ENCODE measurements around the gene KCNAB3.

KCNAB3 gene

DNA sequence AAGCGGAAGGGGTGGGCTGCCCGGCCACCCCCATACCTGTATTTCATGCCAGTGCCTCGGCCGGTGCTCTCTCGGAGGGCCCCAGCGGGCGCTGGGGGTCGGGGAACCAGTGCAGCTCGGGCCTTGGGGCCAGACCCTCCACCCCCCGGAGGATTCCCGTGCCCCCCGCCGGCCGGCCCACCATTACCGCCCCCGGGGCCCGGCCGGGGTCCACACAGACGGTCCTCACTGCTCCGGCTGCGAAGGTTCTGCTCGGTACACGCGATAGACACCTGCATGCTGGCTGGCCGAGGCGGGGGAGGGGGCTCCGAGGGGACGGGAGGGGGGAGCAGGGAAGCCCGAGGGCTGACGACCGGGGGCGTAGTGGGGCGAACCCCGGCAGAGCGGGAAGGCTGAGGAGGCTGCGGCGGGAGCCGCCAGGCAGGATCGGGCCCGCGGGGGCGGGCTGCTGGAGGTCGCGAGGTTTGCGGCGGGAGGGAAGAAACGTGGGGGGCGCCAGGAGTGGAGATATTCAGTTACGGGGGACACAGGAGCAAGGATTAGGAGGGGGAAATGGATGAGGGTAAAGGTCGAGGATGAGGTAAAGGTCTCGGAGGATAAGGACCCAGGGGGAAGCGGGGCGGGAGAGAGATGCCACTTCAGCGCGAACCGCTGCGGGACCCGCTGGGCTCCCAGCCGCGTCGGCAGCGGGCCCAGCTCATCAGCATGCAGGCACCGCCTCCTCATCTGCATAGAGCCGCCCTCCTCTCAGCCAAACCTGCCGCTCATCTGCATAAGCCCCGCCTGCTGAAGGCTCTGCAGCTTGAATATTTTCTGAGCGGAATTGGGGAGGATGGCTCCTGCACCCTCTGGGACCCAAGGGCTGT is at the start of gene KCNAB3:
KCNAB3 (minus strand) TSS at position 699 of the 866 bp plus-strand sequence; CDS start at position 278, 421 bp downstream.
- Histone ChIP-seq H3K4me1 (ENCODE audit: control insufficient read depth, insufficient read depth, low read length) (peaks cover 30% of the 10 kb centered on the region), H3K36me3 (ENCODE audit: control insufficient read depth in 2 of 2, insufficient read depth in 2 of 2, low read length in 2 of 2) (no peaks in the 10 kb centered on the region), H3K27me3 (ENCODE audit: control insufficient read depth in 1 of 2, insufficient read depth in 2 of 2, low read length in 2 of 2) (peaks cover 2 to 15% of the 10 kb centered on the region in 2 donors), H3K4me3 (ENCODE audit: low read length in 2 of 2) (peak within 1 kb of the TSS in 1 of 2 donors; percentile 29), H3K27ac (ENCODE audit: low read length) (no peak within 1 kb of the TSS), H3K9ac (ENCODE audit: low read length in 2 of 2) (no peak within 1 kb of the TSS), H3K9me3 (ENCODE audit: control insufficient read depth in 2 of 2, low read length in 2 of 2) (no peaks in the 10 kb centered on the region)

DNA sequence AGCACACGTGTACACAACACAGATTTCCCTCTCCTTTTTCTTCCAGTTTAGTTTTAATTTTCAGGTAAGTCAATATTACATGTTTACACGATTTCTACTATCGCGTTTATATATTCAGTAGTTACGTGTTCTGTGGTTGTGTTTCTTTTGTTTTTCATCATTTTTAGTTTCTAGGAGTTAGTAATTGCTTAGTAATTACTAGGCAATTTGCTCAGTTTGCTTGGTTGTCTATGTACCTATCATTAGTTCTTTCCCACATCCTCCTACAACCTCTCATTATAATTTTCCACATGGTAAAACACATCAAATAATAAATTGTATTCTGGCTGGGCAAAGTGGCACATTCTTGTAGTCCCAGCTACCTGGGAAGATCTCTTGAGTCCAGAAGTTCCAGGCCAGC is 48.1 kb upstream of the KCNAB3 start:
- H3K36me3 ChIP-seq (ENCODE audit: control insufficient read depth in 2 of 2, insufficient read depth in 2 of 2, low read length in 2 of 2), result no peaks in the 10 kb centered on the region
- no peak overlapping the region for H3K9ac ChIP-seq (ENCODE audit: low read length in 2 of 2)

DNA sequence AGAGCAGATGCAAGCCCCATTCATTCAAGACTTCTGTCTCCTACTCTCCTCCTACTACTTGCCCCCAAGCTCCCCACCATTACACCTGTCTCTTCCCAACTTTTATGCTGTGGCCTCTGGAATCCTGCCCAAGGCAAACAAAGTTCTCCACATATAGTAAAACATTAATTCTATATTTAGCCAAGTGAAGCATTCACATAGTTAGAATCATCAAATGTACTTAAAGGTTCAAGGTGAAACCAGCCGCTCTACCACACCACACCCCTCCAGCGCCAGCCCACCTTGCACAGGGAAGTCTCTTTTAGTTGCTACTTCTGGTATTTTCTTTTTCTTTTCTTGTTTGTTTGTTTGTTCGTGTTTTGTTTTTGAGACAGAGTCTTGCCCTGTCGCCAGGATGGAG is 47.4 kb upstream of the KCNAB3 start:
- Histone ChIP-seq H3K27me3 (ENCODE audit: control insufficient read depth in 1 of 2, insufficient read depth in 2 of 2, low read length in 2 of 2) (no peaks in the 10 kb centered on the region), H3K9me3 (ENCODE audit: control insufficient read depth in 2 of 2, low read length in 2 of 2) (peaks cover 0 to 10% of the 10 kb centered on the region in 2 donors), H3K27ac (ENCODE audit: low read length) (no peak overlapping the region), H3K36me3 (ENCODE audit: control insufficient read depth in 2 of 2, insufficient read depth in 2 of 2, low read length in 2 of 2) (no peaks in the 10 kb centered on the region), H3K9ac (ENCODE audit: low read length in 2 of 2) (no peak overlapping the region), H3K4me3 (ENCODE audit: low read length in 2 of 2) (no peak overlapping the region), H3K4me1 (ENCODE audit: control insufficient read depth, insufficient read depth, low read length) (no peaks in the 10 kb centered on the region)

More for the DNA sequence above, 48.1 kb upstream of the KCNAB3 start:
- H3K4me1 ChIP-seq (ENCODE audit: control insufficient read depth, insufficient read depth, low read length), result no peaks in the 10 kb centered on the region
- H3K9me3 ChIP-seq (ENCODE audit: control insufficient read depth in 2 of 2, low read length in 2 of 2), result peaks cover 0 to 10% of the 10 kb centered on the region in 2 donors
- no peak overlapping the region for H3K4me3 ChIP-seq (ENCODE audit: low read length in 2 of 2)
- peaks cover 0 to 3% of the 10 kb centered on the region in 2 donors for H3K27me3 ChIP-seq (ENCODE audit: control insufficient read depth in 1 of 2, insufficient read depth in 2 of 2, low read length in 2 of 2)
- H3K27ac ChIP-seq (ENCODE audit: low read length), result no peak overlapping the region

DNA sequence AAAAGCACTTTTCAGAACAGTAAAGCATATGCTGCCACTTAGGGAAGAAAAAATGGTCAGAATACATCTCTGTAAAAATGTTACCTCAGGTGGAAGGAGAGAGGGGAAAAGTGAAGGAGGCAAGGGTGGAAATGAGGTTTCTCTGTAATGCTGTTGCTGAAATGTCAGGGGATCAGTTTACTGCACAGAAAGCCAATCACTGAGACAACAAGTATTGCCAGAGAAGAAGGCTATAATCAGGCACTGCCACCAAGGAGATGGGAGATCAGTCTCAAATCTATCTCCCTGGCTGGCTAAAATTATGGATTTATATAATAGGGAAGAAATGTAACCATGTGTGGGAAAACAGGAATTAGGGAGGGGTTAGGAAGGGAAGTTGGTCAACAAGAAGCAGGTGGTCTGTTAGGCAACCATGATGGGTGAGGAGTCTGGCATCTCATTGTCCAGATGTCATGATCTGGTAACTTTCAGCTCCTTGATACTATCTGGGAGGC is 45.0 kb upstream of the KCNAB3 start:
- Histone ChIP-seq H3K4me1 (ENCODE audit: control insufficient read depth, insufficient read depth, low read length) (no peaks in the 10 kb centered on the region), H3K27ac (ENCODE audit: low read length) (no peak overlapping the region), H3K36me3 (ENCODE audit: control insufficient read depth in 2 of 2, insufficient read depth in 2 of 2, low read length in 2 of 2) (no peaks in the 10 kb centered on the region), H3K9me3 (ENCODE audit: control insufficient read depth in 2 of 2, low read length in 2 of 2) (peaks cover 0 to 10% of the 10 kb centered on the region in 2 donors), H3K4me3 (ENCODE audit: low read length in 2 of 2) (no peak overlapping the region), H3K27me3 (ENCODE audit: control insufficient read depth in 1 of 2, insufficient read depth in 2 of 2, low read length in 2 of 2) (peaks cover 0 to 2% of the 10 kb centered on the region in 2 donors), H3K9ac (ENCODE audit: low read length in 2 of 2) (no peak overlapping the region)

DNA sequence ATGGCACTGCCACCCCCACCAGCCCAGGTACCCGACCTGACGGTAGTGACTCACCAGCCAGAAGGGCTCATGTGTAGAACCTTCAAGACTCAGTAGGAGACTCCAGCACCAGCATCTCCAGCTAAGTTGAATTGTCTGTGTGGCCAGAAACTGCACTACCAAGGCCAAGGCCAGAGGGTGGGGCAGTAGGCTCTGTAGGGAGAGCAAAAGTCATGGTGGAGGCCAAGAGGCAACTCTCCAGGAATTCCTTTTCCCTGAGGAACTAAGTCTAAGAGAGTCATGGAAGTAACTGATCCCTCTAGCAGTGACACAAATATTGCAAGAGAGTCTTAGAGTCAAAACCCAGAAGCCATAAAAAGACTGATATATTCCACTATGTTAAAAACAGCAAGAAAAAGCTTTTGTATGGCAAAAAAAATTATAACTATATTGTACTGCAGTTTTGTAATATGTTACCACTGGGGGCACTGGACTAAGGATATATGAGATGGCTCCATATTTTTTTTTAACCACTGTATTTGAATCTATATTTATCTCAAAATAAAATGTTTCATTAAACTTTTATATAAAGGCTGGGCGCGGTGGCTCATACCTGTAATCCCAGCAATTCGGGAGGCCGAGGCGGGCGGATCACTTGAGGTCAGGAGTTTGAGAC is 42.6 kb upstream of the KCNAB3 start:
- no peaks in the 10 kb centered on the region for H3K36me3 ChIP-seq (ENCODE audit: control insufficient read depth in 2 of 2, insufficient read depth in 2 of 2, low read length in 2 of 2)
- H3K27me3 ChIP-seq (ENCODE audit: control insufficient read depth in 1 of 2, insufficient read depth in 2 of 2, low read length in 2 of 2), result peaks cover 0 to 2% of the 10 kb centered on the region in 2 donors
- H3K4me1 ChIP-seq (ENCODE audit: control insufficient read depth, insufficient read depth, low read length), result no peaks in the 10 kb centered on the region
- H3K9ac ChIP-seq (ENCODE audit: low read length in 2 of 2), result no peak overlapping the region
- H3K4me3 ChIP-seq (ENCODE audit: low read length in 2 of 2), result no peak overlapping the region
- H3K27ac ChIP-seq (ENCODE audit: low read length), result no peak overlapping the region
- H3K9me3 ChIP-seq (ENCODE audit: control insufficient read depth in 2 of 2, low read length in 2 of 2), result peaks cover 0 to 10% of the 10 kb centered on the region in 2 donors

DNA sequence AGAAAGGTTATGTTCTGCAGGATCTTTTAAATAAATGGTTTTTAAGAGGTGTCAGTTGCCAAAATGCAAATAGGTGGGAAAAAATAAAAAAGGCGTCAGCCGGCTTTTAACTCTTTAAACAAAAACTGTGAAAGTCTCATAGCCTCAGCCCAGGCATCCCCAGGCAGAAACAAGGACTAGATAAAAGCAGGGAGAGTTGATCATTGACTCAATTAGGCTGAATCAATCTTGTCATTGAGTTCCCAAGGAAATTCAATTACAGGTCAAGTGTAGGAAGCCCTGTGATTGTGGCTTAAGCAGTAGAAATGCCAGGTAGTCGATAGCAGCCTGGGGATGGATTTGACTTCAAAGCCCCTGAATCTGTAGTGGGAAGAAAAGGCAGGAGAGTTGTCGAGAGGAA is 42.0 kb upstream of the KCNAB3 start:
- Histone ChIP-seq H3K9me3 (ENCODE audit: control insufficient read depth in 2 of 2, low read length in 2 of 2) (peaks cover 0 to 10% of the 10 kb centered on the region in 2 donors), H3K4me3 (ENCODE audit: low read length in 2 of 2) (no peak overlapping the region), H3K36me3 (ENCODE audit: control insufficient read depth in 2 of 2, insufficient read depth in 2 of 2, low read length in 2 of 2) (no peaks in the 10 kb centered on the region), H3K9ac (ENCODE audit: low read length in 2 of 2) (no peak overlapping the region), H3K27ac (ENCODE audit: low read length) (no peak overlapping the region), H3K4me1 (ENCODE audit: control insufficient read depth, insufficient read depth, low read length) (no peaks in the 10 kb centered on the region), H3K27me3 (ENCODE audit: control insufficient read depth in 1 of 2, insufficient read depth in 2 of 2, low read length in 2 of 2) (peaks cover 0 to 2% of the 10 kb centered on the region in 2 donors)

DNA sequence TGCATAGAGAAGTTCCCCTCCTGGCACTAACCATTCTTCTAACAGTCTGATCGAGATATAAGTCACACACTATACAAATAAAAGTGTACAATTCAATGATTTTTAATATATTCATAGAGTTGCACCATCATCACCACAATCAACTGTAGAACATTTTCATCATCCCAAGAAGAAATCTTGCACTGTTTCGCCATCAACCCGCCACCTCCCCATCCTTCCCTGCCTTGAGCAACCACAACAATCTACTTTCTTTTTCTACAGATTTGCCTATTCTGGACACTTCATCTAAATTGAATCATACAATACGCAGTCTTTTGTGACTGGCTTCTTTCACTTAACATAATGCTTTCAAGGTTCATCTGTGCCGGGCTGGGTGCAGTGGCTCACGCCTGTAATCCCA is 39.8 kb upstream of the KCNAB3 start:
- H3K4me3 ChIP-seq (ENCODE audit: low read length in 2 of 2), result no peak overlapping the region
- H3K36me3 ChIP-seq (ENCODE audit: control insufficient read depth in 2 of 2, insufficient read depth in 2 of 2, low read length in 2 of 2), result no peaks in the 10 kb centered on the region
- no peak overlapping the region for H3K9ac ChIP-seq (ENCODE audit: low read length in 2 of 2)
- peaks cover 0 to 2% of the 10 kb centered on the region in 2 donors for H3K27me3 ChIP-seq (ENCODE audit: control insufficient read depth in 1 of 2, insufficient read depth in 2 of 2, low read length in 2 of 2)
- H3K27ac ChIP-seq (ENCODE audit: low read length), result no peak overlapping the region
- peaks cover 0 to 1% of the 10 kb centered on the region in 2 donors for H3K9me3 ChIP-seq (ENCODE audit: control insufficient read depth in 2 of 2, low read length in 2 of 2)
- no peaks in the 10 kb centered on the region for H3K4me1 ChIP-seq (ENCODE audit: control insufficient read depth, insufficient read depth, low read length)

DNA sequence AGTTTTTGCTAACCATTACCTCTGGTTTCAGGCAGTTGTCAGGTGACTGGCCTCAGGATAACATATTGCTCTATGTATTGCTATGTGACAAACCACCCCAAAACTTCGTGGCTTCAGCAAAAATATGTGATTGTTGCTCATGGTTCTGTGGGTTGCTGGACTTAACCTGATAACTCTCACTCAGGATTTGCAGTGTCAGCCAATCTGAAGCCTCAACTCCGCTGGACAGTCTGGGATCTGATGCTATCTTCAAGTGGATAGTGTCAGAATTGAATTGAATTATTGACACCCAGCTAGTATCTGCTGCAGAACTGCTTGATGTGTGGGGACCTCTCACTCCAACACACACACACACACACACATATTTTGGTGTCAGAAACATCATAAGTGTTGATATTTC is 38.1 kb upstream of the KCNAB3 start:
- no peak overlapping the region for H3K9ac ChIP-seq (ENCODE audit: low read length in 2 of 2)
- no peaks in the 10 kb centered on the region for H3K4me1 ChIP-seq (ENCODE audit: control insufficient read depth, insufficient read depth, low read length)
- H3K36me3 ChIP-seq (ENCODE audit: control insufficient read depth in 2 of 2, insufficient read depth in 2 of 2, low read length in 2 of 2), result no peaks in the 10 kb centered on the region
- H3K27ac ChIP-seq (ENCODE audit: low read length), result no peak overlapping the region
- peaks cover 0 to 2% of the 10 kb centered on the region in 2 donors for H3K27me3 ChIP-seq (ENCODE audit: control insufficient read depth in 1 of 2, insufficient read depth in 2 of 2, low read length in 2 of 2)
- H3K4me3 ChIP-seq (ENCODE audit: low read length in 2 of 2), result no peak overlapping the region
- no peaks in the 10 kb centered on the region for H3K9me3 ChIP-seq (ENCODE audit: control insufficient read depth in 2 of 2, low read length in 2 of 2)

DNA sequence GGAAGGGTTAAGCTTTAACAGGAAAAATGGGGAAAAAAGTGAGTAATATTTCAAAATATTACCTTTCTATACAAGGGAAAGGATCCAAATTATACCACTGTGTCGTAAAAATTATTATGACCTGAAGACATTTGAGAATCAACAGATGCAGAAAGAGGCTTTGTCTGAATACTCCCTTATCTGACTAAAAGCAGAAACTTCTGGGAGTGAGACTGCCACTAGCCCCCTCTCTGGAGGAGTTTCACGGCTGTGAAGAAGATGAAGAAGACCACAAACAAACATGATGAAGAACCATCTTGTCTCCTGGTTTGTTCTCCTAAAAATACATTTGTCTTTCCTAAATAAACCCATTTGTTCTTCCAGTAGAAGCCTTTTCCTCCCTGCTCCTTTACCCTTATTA is 31.8 kb upstream of the KCNAB3 start:
- no peak overlapping the region for H3K9ac ChIP-seq (ENCODE audit: low read length in 2 of 2)
- H3K27me3 ChIP-seq (ENCODE audit: control insufficient read depth in 1 of 2, insufficient read depth in 2 of 2, low read length in 2 of 2), result no peaks in the 10 kb centered on the region
- H3K4me3 ChIP-seq (ENCODE audit: low read length in 2 of 2), result no peak overlapping the region
- H3K27ac ChIP-seq (ENCODE audit: low read length), result no peak overlapping the region
- H3K9me3 ChIP-seq (ENCODE audit: control insufficient read depth in 2 of 2, low read length in 2 of 2), result no peaks in the 10 kb centered on the region
- H3K36me3 ChIP-seq (ENCODE audit: control insufficient read depth in 2 of 2, insufficient read depth in 2 of 2, low read length in 2 of 2), result no peaks in the 10 kb centered on the region
- H3K4me1 ChIP-seq (ENCODE audit: control insufficient read depth, insufficient read depth, low read length), result peaks cover 2% of the 10 kb centered on the region

DNA sequence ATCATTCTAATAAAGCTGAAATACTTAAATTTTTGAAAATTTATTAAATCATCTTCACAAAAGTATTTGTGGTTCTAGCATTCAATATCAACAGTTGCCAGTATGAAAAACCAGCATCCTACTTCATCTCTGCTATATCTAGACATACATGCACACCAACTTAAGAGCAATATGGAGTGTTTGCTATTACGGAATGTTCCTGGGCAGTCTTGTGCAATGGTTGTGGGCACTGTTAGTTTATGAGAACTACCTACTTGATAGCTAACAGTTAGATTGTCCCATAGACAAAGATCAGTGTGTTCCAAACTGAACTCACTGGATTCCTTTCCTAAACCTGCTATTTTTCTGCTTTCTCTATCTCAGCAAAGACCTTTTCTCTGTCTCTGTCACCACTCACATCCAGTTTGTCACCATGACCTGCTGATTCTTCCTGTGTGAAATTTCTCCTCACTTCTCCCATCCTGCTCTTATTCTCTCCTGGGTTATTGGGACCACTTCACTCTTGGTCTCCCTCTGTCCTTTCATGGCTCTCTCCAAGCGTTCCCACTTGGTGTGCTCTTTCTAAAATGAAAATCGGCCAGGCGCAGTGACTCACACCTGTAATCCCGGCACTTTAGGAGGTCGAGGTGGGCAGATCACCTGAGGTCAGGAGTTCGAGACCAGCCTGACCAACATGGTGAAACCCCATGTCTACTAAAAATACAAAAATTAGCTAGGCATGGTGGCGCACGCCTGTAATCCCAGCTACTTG is 30.0 kb upstream of the KCNAB3 start:
- H3K9ac ChIP-seq (ENCODE audit: low read length in 2 of 2), result no peak overlapping the region
- no peaks in the 10 kb centered on the region for H3K9me3 ChIP-seq (ENCODE audit: control insufficient read depth in 2 of 2, low read length in 2 of 2)
- H3K4me3 ChIP-seq (ENCODE audit: low read length in 2 of 2), result no peak overlapping the region
- no peaks in the 10 kb centered on the region for H3K27me3 ChIP-seq (ENCODE audit: control insufficient read depth in 1 of 2, insufficient read depth in 2 of 2, low read length in 2 of 2)
- H3K27ac ChIP-seq (ENCODE audit: low read length), result no peak overlapping the region
- no peaks in the 10 kb centered on the region for H3K36me3 ChIP-seq (ENCODE audit: control insufficient read depth in 2 of 2, insufficient read depth in 2 of 2, low read length in 2 of 2)
- peaks cover 16% of the 10 kb centered on the region for H3K4me1 ChIP-seq (ENCODE audit: control insufficient read depth, insufficient read depth, low read length)
